AG10803 (cell line): Measurements from ENCODE around the gene RBBP8NL.
"Not testable (repeated sequence)": the region's sequence is repeated elsewhere in the genome, so short reads cannot be mapped to it uniquely, and the experiment has no call there.

Experiments used
- DNase-seq: peaks from one replicate; pipeline ENCODE4 v3.0.0; 2010; ENCODE audit warnings: low read depth
- H3K4me3 ChIP-seq: 2 replicates; pipeline ENCODE4 v1.5.1; 2011; ENCODE audit warnings: mild to moderate bottlenecking, low read length, control low read depth
- TF ChIP-seq, protein P1 (sequence below): conservative IDR thresholded peaks from 2 replicates; pipeline ENCODE4 v1.5.1; 2011; ENCODE audit warnings: mild to moderate bottlenecking, low read length, control low read depth, inconsistent platforms

Gene RBBP8NL

DNA sequence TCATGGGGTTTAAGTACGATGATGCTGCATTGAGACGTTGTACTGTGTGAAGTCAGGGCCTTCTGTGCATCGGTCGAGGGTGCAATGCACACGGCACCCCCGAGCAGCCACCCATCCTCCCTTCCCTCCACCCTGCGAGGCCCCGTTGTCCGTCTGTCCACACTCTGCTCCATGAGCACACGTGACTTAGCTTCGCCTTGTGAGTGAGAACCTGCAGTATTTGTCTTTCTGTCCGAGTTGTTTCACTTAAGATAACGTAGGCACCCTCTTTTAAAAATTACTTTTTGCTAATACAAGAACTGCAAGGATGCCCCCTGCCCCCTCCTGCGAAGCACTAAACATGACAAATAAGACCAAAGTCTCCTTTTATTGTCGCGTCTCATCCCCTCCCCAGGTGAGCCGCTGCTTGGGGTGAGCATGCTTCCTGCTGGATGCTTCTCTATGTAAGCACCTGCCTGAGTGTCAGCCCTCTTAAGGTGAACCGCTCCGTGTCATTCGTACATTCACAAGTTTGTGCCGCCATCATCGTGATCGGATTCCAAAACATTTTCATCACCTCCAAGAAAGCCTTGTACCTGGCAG lies 3.6 kb upstream of the RBBP8NL start:
- no peak for DNase-seq
- TF ChIP-seq, protein P1, sequence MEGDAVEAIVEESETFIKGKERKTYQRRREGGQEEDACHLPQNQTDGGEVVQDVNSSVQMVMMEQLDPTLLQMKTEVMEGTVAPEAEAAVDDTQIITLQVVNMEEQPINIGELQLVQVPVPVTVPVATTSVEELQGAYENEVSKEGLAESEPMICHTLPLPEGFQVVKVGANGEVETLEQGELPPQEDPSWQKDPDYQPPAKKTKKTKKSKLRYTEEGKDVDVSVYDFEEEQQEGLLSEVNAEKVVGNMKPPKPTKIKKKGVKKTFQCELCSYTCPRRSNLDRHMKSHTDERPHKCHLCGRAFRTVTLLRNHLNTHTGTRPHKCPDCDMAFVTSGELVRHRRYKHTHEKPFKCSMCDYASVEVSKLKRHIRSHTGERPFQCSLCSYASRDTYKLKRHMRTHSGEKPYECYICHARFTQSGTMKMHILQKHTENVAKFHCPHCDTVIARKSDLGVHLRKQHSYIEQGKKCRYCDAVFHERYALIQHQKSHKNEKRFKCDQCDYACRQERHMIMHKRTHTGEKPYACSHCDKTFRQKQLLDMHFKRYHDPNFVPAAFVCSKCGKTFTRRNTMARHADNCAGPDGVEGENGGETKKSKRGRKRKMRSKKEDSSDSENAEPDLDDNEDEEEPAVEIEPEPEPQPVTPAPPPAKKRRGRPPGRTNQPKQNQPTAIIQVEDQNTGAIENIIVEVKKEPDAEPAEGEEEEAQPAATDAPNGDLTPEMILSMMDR: no peak
- no peak overlapping the region for H3K4me3 ChIP-seq

DNA sequence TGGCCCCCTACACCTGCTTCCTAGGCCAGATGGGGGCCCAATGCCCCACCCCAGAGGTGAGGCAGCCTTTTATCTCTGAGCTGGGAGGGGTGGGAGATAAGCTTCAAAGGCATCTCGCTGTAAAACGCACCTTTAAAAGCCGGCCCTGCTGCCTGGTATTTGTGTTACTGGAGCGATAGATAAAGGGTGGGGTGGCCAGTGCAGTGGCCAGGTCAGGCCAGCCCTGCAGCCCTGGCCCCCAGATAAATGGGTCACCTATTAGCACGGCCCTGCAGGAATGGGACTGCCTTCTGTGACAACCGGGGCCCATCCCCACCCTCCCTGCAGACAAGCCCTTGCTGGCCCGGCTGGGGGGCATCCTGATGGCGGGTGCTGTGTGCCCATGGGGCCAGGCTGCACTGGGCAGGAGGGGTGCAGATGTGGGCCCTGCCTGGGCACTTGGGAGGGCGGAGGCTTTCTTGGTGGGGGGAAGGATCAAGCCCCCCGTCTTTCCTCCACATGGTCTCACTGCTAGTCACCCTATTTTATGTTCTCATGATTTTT lies 3.0 kb upstream of the RBBP8NL start:
- H3K4me3 ChIP-seq: no peak overlapping the region
- TF ChIP-seq, protein P1: no peak
- DNase-seq: no peak

DNA sequence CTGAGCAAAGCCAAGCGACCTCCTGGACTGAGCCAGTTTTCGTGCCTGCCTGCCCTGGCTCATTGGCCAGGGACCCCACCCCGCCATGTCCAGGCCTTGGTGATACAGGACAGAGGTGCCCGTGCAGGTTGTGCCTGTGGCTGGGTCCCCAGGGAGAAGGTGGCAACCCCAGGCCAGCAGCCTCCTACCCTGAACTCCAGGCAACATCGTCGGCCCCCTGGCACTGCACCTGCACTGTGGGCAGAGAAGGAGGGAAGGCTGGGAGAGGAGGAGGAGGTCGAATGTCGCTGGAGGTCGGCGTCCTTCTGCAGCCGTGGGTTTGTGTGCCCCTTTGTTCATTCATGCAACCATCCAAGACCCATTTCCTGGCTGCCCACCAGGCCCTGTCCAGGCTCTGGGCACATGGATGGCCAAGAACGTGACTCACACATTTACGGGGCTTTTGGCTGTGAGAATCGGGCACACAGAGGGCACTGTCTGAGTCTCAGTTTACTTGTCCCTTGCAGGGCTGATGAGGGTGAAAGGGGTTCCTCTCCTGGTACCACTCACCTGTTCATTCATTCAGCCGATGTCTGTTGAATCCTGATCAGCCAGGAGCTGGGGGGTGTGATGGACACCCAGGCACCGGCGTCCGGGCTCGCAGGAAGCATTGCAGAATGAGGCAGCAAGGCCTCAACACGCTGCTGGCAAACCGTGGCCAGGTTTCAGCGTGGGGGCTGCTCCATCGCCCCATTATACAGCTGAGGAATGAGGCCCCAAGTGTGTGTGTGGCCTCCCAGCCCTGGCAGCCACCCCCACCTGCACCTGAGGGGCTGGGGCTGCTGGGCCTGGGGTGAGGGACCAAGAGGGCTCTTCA lies 2.3 kb upstream of the RBBP8NL start:
- TF ChIP-seq, protein P1: no peak
- no peak overlapping the region for H3K4me3 ChIP-seq
- no peak for DNase-seq

DNA sequence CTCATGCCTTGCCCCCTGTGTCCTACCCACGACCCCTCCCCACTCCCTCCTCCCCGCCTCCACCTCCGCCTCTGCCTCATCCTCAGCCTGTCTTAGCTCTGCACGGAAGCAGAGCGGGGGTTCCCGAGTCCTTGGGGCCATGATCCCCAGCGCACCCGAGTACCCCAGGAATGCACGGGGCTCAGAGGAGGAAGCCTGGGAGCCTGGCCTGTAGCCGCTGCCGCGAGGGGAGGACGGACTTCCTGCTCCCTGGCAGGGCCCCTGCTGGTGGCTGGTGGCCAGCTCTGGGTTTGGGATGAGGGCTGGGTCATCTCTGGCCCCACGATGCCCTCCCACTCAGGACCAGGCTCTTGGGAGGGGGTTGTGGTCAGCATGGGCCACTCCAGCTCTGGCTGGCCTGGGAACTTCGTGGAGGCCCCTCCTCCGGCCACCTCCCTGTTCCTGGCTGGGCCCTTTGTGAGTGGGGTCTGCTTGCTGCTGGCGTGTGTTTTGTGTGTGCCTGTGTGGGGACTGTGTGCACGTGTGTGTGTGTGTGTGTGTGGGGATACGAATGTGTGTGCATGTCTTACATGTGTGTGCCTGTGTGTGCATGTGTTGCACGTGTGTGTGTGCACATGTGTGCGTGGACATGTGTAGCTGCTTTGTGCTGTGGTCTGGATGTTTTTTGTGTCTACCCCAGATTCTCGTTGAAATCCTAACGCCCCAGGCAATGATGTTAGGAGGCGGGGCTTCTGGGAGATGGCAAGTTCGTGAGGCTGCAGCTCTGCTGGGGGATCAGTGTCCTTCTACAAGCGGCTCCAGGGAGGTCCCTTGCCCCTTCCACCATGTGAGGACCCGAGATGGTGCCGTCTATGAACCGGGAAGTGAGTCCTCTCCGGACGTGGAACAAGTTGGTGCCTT lies 1.3 kb upstream of the RBBP8NL start:
- H3K4me3 ChIP-seq: no peak overlapping the region
- TF ChIP-seq, protein P1: no peak
- DNase-seq: no peak

DNA sequence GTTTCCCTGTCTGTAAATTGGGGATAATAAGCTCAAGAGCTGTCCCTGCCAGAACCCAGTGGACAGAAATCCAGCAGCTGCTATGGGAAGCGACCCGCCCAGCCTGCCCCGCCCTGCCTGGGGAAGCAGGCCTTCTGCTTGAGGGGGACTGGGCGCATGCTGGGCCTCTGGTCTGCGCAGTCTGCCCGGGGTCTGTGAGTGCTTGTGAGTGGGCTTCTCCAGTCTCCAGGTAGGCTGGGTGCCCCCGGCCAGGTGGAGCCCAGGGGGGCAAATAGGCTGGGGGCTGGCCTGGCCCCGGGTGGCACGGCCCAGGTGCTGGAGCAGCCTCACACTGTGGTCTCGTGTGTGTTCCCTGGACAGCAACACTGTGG lies 648 bp upstream of the RBBP8NL start:
- no peak overlapping the region for H3K4me3 ChIP-seq
- TF ChIP-seq, protein P1: no peak
- DNase-seq: no peak

DNA sequence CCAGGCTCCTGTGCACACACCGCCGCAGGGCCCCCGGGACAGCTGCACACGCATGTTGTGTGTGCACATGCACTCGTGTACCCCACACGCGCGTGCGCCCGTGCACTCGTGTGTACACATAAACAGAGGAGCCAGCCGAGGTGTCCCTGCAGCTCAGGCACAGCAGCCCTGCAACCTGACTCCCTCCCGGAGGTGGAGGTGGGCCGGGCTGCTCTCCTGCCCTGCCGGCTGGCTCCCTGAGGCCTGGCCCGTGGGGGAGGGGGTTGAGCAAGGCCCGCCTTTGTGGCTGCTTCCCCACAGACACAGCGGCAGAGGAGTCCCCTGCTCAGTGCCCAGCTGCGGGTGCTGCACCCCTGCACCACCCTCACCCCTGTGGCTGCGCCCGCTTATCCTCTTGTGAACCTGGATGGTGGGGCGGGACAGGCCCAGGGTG lies 624 bp downstream of the RBBP8NL start:
- TF ChIP-seq, protein P1: no peak
- DNase-seq: no peak
- no peak overlapping the region for H3K4me3 ChIP-seq

DNA sequence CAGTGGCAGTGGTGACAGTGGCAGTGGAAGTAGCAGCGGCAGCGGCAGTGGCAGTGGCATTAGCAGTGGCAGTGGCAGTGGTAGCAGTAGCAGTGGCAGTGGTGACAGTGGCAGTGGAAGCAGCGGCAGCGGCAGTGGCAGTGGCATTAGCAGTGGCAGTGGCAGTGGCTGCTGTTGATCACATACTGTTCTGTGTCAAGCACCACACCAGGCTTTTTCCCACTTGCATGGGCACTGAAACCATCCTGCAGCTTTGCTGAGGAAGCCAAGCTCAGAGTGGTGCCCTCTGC lies 1.3 kb downstream of the RBBP8NL start:
- DNase-seq, H3K4me3 ChIP-seq: not testable (repeated sequence)
